HCT116 (cell line): ENCODE results near the gene RINL.

Experiments
- EZH2 ChIP-seq: fragments of 200-600 bp; sonication (generic); IDR thresholded peaks from 2 replicates; pipeline ENCODE4 v1.6.1; 2017; ENCODE audit warnings: antibody characterized with exemption, mixed run types
- JUND ChIP-seq: IDR thresholded peaks from 2 replicates; pipeline ENCODE4 v1.6.1; 2012
- MAX ChIP-seq: IDR thresholded peaks from 2 replicates; pipeline ENCODE4 v1.6.1; 2012
- POLR2A ChIP-seq: IDR thresholded peaks from 2 replicates; pipeline ENCODE4 v1.7.0; 2011; ENCODE audit warnings: borderline replicate concordance; ENCODE audit not compliant: insufficient read depth, insufficient read length; ENCODE audit errors: extremely low read depth
- RAD21 ChIP-seq: IDR thresholded peaks from 2 replicates; pipeline ENCODE4 v1.6.1; 2012; ENCODE audit warnings: low read depth, mild to moderate bottlenecking
- ZBTB33 ChIP-seq: IDR thresholded peaks from 2 replicates; pipeline ENCODE4 v1.6.1; 2011; ENCODE audit warnings: mild to moderate bottlenecking, low read length, moderate library complexity; ENCODE audit not compliant: insufficient replicate concordance; ENCODE audit errors: extremely low read depth
- TF ChIP-seq, protein P1 (sequence below), 3 experiments: fragments of 200-600 bp in 1 of 3; sonication (generic) in 1 of 3; IDR thresholded peaks in 2 of 3; conservative IDR thresholded peaks in 1 of 3; 2 replicates each; pipeline ENCODE4 v1.5.1; 2012 to 2017; ENCODE audit warnings: low read depth in 2 of 3, low read length in 2 of 3, antibody characterized with exemption in 1 of 3, borderline replicate concordance in 1 of 3, control low read depth in 1 of 3, mild to moderate bottlenecking in 1 of 3, mixed read lengths in 1 of 3, mixed run types in 1 of 3, moderate library complexity in 1 of 3; ENCODE audit not compliant: insufficient read depth in 1 of 3

- TF ChIP-seq, protein P1, sequence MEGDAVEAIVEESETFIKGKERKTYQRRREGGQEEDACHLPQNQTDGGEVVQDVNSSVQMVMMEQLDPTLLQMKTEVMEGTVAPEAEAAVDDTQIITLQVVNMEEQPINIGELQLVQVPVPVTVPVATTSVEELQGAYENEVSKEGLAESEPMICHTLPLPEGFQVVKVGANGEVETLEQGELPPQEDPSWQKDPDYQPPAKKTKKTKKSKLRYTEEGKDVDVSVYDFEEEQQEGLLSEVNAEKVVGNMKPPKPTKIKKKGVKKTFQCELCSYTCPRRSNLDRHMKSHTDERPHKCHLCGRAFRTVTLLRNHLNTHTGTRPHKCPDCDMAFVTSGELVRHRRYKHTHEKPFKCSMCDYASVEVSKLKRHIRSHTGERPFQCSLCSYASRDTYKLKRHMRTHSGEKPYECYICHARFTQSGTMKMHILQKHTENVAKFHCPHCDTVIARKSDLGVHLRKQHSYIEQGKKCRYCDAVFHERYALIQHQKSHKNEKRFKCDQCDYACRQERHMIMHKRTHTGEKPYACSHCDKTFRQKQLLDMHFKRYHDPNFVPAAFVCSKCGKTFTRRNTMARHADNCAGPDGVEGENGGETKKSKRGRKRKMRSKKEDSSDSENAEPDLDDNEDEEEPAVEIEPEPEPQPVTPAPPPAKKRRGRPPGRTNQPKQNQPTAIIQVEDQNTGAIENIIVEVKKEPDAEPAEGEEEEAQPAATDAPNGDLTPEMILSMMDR (IDR thresholded peaks at IDR 0.05 in 2 of 3, conservative IDR thresholded peaks at IDR 0.05 in 1 of 3; ENCODE audit: borderline replicate concordance in 1 of 3, insufficient read depth in 1 of 3, low read depth in 2 of 3, low read length in 2 of 3), result no peak
- TF ChIP-seq POLR2A (no peak), EZH2 (no peak), MAX (no peak), RAD21 (no peak), ZBTB33 (no peak), JUND (no peak)
These were observed 5.2 kb upstream of the RINL start for GRCh38 chr19:38883286-38883685.
